Natural killer cell treated with Interleukin-12 subunit alpha and Interleukin-12 subunit beta and Interleukin-15 and Interleukin-18, amount 100 ng/mL, for 72 hours (primary cell): Measurements from ENCODE around the gene OR4Q2. TPM values are rescaled to one million over a fixed set of nuclear protein-coding genes. Genes with fewer than 3 reads are reported as not detected.
"Not testable (repeated sequence)": the region's sequence is repeated elsewhere in the genome, so short reads cannot be mapped to it uniquely, and the experiment has no call there.

Source experiments
- ATAC-seq, 2 donors: fragments of 150-1000 bp; cut with Tn5 transposase in 1 of 2; sonication (Bioruptor Pico), chemical (Tn5 transposase) in 1 of 2; 2 replicates each; pipeline ENCODE4 v1.10.0; 2021
- DNase-seq: peaks from one replicate; pipeline ENCODE4 v3.0.0; 2022; ENCODE audit warnings: low spot score
- H3K27ac Mint-ChIP-seq, 2 donors: 1 replicate in 1 of 2; 2 replicates in 1 of 2; pipeline ENCODE4 v1.8.0; 2022; ENCODE audit warnings: mixed read lengths in 2 of 2, mild to moderate bottlenecking in 1 of 2, moderate library complexity in 1 of 2
- H3K27me3 Mint-ChIP-seq, 2 donors: 1 replicate in 1 of 2; 2 replicates in 1 of 2; pipeline ENCODE4 v1.8.0; 2022; ENCODE audit warnings: mixed read lengths in 2 of 2
- H3K36me3 Mint-ChIP-seq: one replicate; pipeline ENCODE4 v1.8.0; 2022; ENCODE audit warnings: mixed read lengths
- H3K4me1 Mint-ChIP-seq, 2 donors: 1 replicate in 1 of 2; 2 replicates in 1 of 2; pipeline ENCODE4 v1.8.0; 2022; ENCODE audit warnings: low read depth in 2 of 2, mixed read lengths in 2 of 2, mild to moderate bottlenecking in 1 of 2
- H3K4me3 Mint-ChIP-seq: one replicate; pipeline ENCODE4 v1.8.0; 2022; ENCODE audit warnings: mixed read lengths
- H3K9me3 Mint-ChIP-seq: 2 replicates; pipeline ENCODE4 v1.8.0; 2022; ENCODE audit warnings: mixed read lengths
- total RNA-seq, 2 donors: library from RNA; stranded (reverse); gene quantifications; one replicate each; pipeline ENCODE4 v1.2.3, GENCODE V29; 2022

OR4Q2 gene
- total RNA-seq: not detected

GRCh38 chr14:20001863-20002262 lies at the start of gene OR4Q2:
Gene OR4Q2 (plus strand): TSS chr14:20002163.
- Mint-ChIP-seq H3K4me3 (no peak within 1 kb of the TSS), H3K9me3 (no peaks in the 10 kb centered on the region), H3K36me3 (no peaks in the 10 kb centered on the region)

DNA sequence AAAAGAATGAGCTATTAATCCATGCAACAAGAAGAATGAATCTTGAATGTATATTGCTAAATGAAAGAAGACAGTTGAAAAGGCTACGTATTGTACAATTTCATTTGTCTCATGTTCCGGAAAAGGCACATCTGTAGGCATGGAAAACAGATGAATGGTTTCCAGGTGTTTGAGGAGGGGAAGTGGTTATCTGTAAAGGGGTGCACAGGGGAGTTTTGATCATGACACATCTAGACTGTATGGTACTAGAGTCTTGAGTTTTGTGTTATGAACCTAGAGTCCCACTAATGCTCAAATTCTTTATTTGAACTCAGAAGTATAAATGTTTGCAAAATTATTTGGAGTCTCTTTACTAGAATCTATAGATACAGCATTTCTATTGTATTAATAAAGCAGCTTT lies 32.2 kb upstream of the OR4Q2 start:
- not testable (repeated sequence) for H3K4me1 Mint-ChIP-seq, DNase-seq, H3K27ac Mint-ChIP-seq, H3K9me3 Mint-ChIP-seq, H3K27me3 Mint-ChIP-seq, H3K4me3 Mint-ChIP-seq, H3K36me3 Mint-ChIP-seq, ATAC-seq

More at GRCh38 chr14:20001863-20002262, at the start of gene OR4Q2:
- no peaks in the 10 kb centered on the region for H3K27me3 Mint-ChIP-seq
- DNase-seq (no peak), ATAC-seq (no peak)
- no peaks in the 10 kb centered on the region for H3K4me1 Mint-ChIP-seq
- no peak within 1 kb of the TSS for H3K27ac Mint-ChIP-seq

DNA sequence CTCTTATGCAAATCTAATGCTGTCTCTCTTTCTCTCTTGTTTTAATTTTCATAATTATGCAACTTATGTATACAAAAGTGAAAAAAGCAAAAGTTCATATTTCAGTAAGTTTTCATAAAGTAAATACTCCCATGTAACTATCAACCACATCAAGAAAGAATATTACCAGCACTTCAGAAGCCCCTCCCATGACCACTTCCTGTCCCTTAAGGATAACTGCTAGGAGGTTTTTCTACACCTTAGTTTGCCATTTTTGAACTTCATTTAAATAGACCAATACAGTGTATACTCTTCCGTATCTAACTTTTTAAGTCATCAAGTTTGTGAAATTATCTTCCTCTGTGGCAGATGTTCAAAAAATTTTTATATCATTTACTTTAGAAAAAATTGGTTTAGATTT lies 27.1 kb upstream of the OR4Q2 start:
- Mint-ChIP-seq H3K4me1 (peaks cover 10 to 21% of the 10 kb centered on the region in 2 donors), H3K27me3 (no peaks in the 10 kb centered on the region), H3K36me3 (no peaks in the 10 kb centered on the region), H3K9me3 (peaks cover 6% of the 10 kb centered on the region), H3K4me3 (no peak overlapping the region), H3K27ac (no peak overlapping the region)
- ATAC-seq (no peak), DNase-seq (no peak)

DNA sequence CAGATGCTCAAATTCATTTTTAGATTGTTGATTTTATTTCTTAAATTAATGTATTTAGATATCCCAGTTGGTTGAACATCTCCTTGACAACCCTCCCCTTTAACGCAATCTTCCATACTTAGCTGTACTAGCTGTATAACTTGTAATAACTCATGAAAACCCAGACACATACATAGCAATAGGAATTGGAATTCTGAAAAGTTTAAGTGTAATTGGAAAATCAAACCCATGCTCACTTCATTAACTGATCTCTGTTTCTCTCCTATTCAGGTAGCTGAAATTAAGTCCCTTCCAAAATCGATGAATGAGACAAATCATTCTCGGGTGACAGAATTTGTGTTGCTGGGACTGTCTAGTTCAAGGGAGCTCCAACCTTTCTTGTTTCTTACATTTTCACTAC lies 26.7 kb upstream of the OR4Q2 start, which contains the start of gene OR4K15:
TSS of gene OR4K15 (plus strand) at position 301 of the 400 bp plus-strand sequence. CDS start at position 301, 0 bp downstream.
- DNase-seq (no peak), ATAC-seq (no peak)
- Mint-ChIP-seq H3K4me1 (peaks cover 10 to 21% of the 10 kb centered on the region in 2 donors), H3K4me3 (no peak within 1 kb of the TSS), H3K27me3 (no peaks in the 10 kb centered on the region), H3K9me3 (peaks cover 6% of the 10 kb centered on the region), H3K27ac (no peak within 1 kb of the TSS), H3K36me3 (no peaks in the 10 kb centered on the region)

- peaks cover 15% of the 10 kb centered on the region for H3K9me3 Mint-ChIP-seq
- no peak for DNase-seq
- peaks cover 4% of the 10 kb centered on the region for H3K36me3 Mint-ChIP-seq
- no peaks in the 10 kb centered on the region for H3K27me3 Mint-ChIP-seq
- no peaks in the 10 kb centered on the region for H3K4me1 Mint-ChIP-seq
- ATAC-seq: no peak
- no peak overlapping the region for H3K27ac Mint-ChIP-seq
- no peak overlapping the region for H3K4me3 Mint-ChIP-seq
Measured at GRCh38 chr14:19993438-19993837, 8.5 kb upstream of the OR4Q2 start.

DNA sequence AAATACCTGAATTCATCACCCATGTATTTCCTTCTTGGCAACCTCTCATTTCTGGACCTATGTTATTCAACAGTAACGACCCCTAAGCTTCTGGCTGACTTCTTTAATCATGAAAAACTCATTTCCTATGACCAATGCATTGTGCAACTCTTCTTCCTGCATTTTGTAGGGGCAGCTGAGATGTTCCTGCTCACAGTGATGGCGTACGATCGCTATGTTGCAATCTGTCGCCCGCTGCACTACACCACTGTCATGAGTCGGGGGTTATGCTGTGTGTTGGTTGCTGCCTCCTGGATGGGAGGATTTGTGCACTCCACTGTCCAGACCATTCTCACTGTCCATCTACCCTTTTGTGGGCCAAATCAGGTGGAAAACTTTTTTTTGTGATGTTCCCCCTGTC lies 356 bp downstream of the OR4Q2 start:
- ATAC-seq: no peak
- Mint-ChIP-seq H3K9me3 (no peaks in the 10 kb centered on the region), H3K4me1 (no peaks in the 10 kb centered on the region), H3K4me3 (no peak overlapping the region), H3K27me3 (no peaks in the 10 kb centered on the region), H3K27ac (no peak overlapping the region), H3K36me3 (no peaks in the 10 kb centered on the region)
- no peak for DNase-seq

- no peak overlapping the region for H3K27ac Mint-ChIP-seq
Measured at GRCh38 chr14:20008156-20008555, 6.2 kb downstream of the OR4Q2 start.

GRCh38 chr14:20019257-20019865 lies 17.4 kb downstream of the OR4Q2 start, which contains the start of gene OR4K14:
Gene OR4K14 (minus strand): TSS chr14:20019307. CDS start chr14:20015193, 4,114 bp downstream.
- no peak for ATAC-seq
- Mint-ChIP-seq H3K4me1 (no peaks in the 10 kb centered on the region), H3K36me3 (no peaks in the 10 kb centered on the region), H3K27ac (no peak within 1 kb of the TSS), H3K4me3 (no peak within 1 kb of the TSS), H3K27me3 (no peaks in the 10 kb centered on the region), H3K9me3 (peaks cover 8% of the 10 kb centered on the region)
- DNase-seq: no peak

More at GRCh38 chr14:20008156-20008555, 6.2 kb downstream of the OR4Q2 start:
- Mint-ChIP-seq H3K4me3 (no peak overlapping the region), H3K36me3 (no peaks in the 10 kb centered on the region), H3K27me3 (no peaks in the 10 kb centered on the region), H3K4me1 (no peaks in the 10 kb centered on the region), H3K9me3 (peaks cover 4% of the 10 kb centered on the region)
- DNase-seq: no peak
- ATAC-seq: no peak

GRCh38 chr14:20031058-20031457 lies 29.1 kb downstream of the OR4Q2 start:
- ATAC-seq: no peak
- no peak overlapping the region for H3K27ac Mint-ChIP-seq
- no peaks in the 10 kb centered on the region for H3K4me1 Mint-ChIP-seq
- H3K36me3 Mint-ChIP-seq: no peaks in the 10 kb centered on the region
- no peaks in the 10 kb centered on the region for H3K27me3 Mint-ChIP-seq
- DNase-seq: no peak
- H3K9me3 Mint-ChIP-seq: peaks cover 3% of the 10 kb centered on the region
- H3K4me3 Mint-ChIP-seq: no peak overlapping the region

DNA sequence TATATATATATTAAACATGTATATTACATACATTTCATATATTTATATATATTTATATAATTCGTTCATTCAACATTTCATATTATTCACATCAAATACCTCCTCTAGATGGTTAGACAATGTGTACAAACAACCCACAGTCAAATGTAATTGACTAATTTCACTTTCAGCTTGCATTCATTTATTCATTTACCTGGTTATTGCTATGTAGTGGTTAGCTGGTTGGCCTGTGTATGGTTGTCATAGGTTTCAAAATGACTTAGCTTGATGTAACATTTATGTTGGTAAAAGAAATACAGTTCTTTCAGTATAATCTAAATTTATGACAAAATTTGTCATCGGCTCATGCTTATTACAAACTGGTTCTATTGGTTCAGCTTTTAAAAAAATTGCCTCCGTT lies 33.5 kb downstream of the OR4Q2 start:
- peaks cover 3% of the 10 kb centered on the region for H3K9me3 Mint-ChIP-seq
- DNase-seq (no peak), ATAC-seq (no peak)
- no peaks in the 10 kb centered on the region for H3K27me3 Mint-ChIP-seq
- no peak overlapping the region for H3K27ac Mint-ChIP-seq
- no peaks in the 10 kb centered on the region for H3K36me3 Mint-ChIP-seq
- no peak overlapping the region for H3K4me3 Mint-ChIP-seq
- no peaks in the 10 kb centered on the region for H3K4me1 Mint-ChIP-seq

- H3K9me3 Mint-ChIP-seq: peaks cover 3% of the 10 kb centered on the region
- H3K4me1 Mint-ChIP-seq: no peaks in the 10 kb centered on the region
- DNase-seq: no peak
- no peaks in the 10 kb centered on the region for H3K27me3 Mint-ChIP-seq
- H3K4me3 Mint-ChIP-seq: no peak within 1 kb of the TSS
- H3K27ac Mint-ChIP-seq: no peak within 1 kb of the TSS
- H3K36me3 Mint-ChIP-seq: no peaks in the 10 kb centered on the region
- ATAC-seq: no peak
Measured at GRCh38 chr14:20035938-20036337, 34.0 kb downstream of the OR4Q2 start, which contains the start of gene OR4K13. Gene OR4K13 (minus strand): TSS chr14:20036038. CDS start chr14:20034758, 1,280 bp downstream.

- DNase-seq (no peak), ATAC-seq (no peak)
- no peaks in the 10 kb centered on the region for H3K36me3 Mint-ChIP-seq
- H3K27ac Mint-ChIP-seq: no peak overlapping the region
- no peaks in the 10 kb centered on the region for H3K4me1 Mint-ChIP-seq
- peaks cover 12% of the 10 kb centered on the region for H3K9me3 Mint-ChIP-seq
- H3K4me3 Mint-ChIP-seq: no peak overlapping the region
- H3K27me3 Mint-ChIP-seq: no peaks in the 10 kb centered on the region
Measured at GRCh38 chr14:20044243-20044642, 42.3 kb downstream of the OR4Q2 start.

DNA sequence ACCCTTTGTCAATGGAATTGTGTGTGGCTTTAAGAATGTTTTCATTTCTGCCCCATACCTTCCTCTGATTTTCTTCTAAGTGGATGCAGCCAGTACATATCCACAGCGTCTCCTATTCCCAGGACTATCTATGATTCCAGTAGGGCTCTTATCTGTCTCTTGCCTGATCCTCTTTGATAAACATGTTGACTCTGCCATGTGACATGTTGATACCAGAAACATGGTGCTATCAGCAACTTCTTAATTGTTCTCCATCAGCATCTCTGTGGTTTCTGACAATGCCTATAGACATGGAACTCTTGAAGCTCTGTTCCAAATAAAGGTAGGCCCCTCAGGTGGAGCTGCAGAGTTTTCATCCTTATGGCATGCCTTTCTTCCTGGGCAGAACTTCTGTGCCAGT lies 46.2 kb downstream of the OR4Q2 start:
- DNase-seq (no peak), ATAC-seq (no peak)
- no peaks in the 10 kb centered on the region for H3K27me3 Mint-ChIP-seq
- peaks cover 10% of the 10 kb centered on the region for H3K9me3 Mint-ChIP-seq
- H3K4me3 Mint-ChIP-seq: no peak overlapping the region
- H3K36me3 Mint-ChIP-seq: no peaks in the 10 kb centered on the region
- H3K4me1 Mint-ChIP-seq: no peaks in the 10 kb centered on the region
- H3K27ac Mint-ChIP-seq: no peak overlapping the region
